Activated CD4-positive, alpha-beta T cell treated with anti-CD3 and anti-CD28 coated beads for 4 hours (primary cell): Measurements from ENCODE around the gene OSBP2.

Experiments used
- DNase-seq, 2 donors: peaks; one replicate each; pipeline ENCODE4 v3.0.0-alpha.2; 2020

OSBP2 gene

DNA sequence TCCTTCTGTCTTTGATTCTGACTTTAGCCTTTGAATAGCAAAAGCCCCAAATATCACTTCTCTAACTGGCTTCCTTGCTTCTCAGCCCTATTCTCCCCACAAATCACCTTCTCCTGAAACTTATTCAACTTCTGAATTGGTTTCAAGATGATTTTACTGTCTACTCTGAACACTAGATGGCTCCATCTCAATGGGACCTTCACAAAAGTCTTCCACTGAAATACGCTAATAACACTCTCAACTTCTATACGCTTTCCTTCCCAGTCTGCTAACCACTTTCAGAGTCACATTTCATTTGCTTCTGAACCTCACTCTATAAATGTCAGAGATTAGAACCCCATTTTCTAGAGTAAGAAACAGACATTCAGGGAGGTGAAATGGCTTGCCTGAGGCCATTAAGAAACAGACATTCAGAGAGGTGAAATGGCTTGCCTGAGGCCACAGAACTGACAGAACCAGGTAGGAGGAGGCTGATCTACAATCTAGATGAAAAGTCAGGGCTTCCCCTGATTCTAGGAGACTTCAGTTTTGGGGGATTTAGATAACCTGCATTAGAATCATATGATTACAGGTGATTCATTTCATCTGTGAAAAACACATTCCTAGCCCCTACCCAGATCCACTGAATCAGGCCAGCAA, 253.3 kb downstream of the OSBP2 start:
- no peak for DNase-seq

GRCh38 chr22:30948930-30949342, 254.3 kb downstream of the OSBP2 start:
- DNase-seq, result no peak

- no peak for DNase-seq
Measured at GRCh38 chr22:30949934-30950660, 255.4 kb downstream of the OSBP2 start.

DNA sequence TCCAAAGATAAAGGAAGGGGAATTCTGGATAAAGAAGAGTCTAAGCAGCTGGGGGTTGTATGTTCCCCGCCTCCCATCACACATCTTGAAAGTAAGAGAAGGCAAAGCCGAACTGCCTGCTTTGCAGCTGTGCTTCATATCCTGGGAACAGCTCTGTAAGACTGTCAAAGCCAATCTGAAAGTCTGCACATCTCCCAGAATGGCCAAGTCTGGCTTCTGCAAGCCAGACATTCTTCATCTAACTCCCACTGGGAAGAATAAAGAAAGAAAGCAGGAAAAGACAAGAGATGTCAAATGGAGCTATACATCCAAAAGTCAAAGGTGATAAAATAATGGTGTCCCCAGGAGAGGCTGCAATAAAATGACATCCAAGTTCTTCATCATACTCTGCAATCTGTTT, 258.5 kb downstream of the OSBP2 start:
- no peak for DNase-seq

DNA sequence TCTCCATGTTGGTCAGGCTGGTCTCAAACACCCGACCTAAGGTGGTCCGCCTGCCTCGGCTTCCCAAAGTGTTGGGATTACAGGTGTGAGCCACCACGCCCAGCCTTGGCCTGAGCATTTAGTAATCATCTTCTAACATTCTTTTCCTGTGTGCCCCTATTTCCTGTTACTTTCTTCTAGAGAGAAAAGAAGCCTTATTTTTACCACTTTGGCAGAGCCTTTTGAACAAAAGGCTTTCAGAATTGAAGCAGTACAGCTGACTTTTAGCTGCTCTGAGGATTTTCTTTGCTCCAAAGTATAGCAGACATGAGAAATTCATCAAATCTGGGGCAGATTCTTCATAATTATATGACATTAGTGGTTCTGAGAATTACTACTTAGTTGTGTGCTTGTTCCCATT, 260.5 kb downstream of the OSBP2 start:
- DNase-seq, result no peak
